IPS-18c (cell line): ENCODE measurements around the gene TMEM234.

ENCODE experiments used
- H3K4me3 ChIP-seq: 2 replicates; pipeline ENCODE4 v1.7.0; 2013; ENCODE audit warnings: low read depth, mild to moderate bottlenecking, low read length, moderate library complexity; ENCODE audit not compliant: insufficient read depth
- H3K9me3 ChIP-seq: one replicate; pipeline ENCODE4 v1.6.1; 2013; ENCODE audit warnings: mild to moderate bottlenecking, low read length, moderate library complexity; ENCODE audit not compliant: control insufficient read depth, insufficient read depth

Gene TMEM234

DNA sequence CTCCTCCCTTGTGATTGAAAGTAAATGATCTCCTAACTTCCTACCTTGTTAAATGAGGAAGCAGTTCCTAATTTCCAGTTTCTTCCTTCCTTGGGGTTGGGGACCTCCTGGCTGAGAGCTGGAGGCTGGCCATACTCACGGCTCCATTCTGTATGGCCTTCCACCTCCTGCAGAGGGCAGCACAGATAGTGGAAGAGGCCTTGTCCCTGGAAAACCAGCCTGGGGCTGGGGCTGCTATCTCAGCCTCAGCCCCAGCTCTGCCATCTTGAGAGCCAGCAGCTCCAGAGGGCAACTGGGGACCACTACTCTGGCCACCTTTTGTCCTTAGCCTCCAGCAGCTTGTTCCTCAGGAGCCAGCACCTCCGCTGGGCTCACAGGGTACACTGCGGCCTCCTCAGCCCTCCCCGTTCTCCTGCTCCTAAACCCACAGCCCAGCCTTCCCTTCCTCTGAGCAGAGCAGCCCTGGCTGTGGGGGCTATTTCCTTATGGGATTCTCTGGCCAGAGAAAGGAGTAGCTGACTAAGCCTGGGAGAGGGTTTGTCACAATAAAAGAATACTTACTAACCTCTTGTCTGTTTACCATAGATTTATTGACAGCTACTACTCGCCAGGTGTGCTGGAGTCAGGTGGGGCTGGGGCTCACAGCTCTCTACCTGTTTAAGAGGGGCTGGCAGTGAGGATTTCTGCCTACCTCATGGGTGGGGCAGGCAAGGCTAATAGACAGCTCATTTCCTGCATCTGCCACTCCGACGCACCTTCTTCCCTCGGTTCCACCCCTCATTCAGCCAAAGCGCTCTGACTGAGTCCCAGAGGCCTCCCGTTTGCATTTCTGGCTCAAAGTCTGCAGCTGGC is 6.3 kb downstream of the TMEM234 start:
- no peaks in the 10 kb centered on the region for H3K9me3 ChIP-seq

DNA sequence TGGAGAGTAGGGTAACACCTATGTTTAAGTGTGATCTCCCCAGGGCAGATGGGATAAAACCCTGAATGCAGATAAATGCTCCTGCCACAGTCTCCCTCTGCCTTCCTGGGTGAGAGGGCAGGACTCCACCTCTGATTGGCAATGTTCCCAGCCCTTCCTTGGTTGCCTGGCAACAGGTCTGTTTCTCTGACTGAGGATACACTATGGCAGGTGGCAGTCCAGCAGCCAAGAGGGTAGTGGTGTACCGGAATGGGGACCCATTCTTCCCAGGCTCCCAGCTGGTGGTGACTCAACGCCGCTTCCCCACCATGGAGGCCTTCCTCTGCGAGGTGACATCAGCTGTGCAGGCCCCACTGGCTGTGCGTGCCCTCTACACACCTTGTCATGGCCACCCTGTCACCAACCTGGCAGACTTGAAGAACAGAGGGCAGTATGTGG is 13.2 kb downstream of the TMEM234 start, which contains the start of gene DCDC2B:
DCDC2B (plus strand) TSS at position 199 of the 438 bp plus-strand sequence; CDS start at position 204, 5 bp downstream.
- H3K4me3 ChIP-seq: no peak within 1 kb of the TSS
- no peaks in the 10 kb centered on the region for H3K9me3 ChIP-seq

More for the DNA sequence above, 6.3 kb downstream of the TMEM234 start:
- no peak overlapping the region for H3K4me3 ChIP-seq

DNA sequence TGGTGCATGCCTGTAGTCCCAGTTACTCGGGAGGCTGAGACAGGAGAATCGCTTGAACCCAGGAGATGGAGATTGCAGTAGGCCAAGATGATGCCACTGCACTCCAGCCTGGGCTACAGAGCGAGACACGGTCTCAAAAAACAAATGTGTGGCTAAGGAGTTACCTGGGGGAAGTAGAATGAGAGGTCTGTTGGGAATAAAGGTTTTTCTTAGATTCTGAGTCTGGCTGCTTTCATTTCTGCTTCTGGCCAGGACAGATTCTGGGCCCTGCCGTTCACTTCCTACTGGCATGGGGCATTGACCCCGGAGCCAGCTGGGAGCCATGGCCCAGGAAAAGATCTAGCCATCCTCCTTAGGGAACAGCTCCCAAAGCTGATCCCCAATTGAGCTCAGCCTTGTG is 13.7 kb downstream of the TMEM234 start:
- H3K9me3 ChIP-seq: no peaks in the 10 kb centered on the region

DNA sequence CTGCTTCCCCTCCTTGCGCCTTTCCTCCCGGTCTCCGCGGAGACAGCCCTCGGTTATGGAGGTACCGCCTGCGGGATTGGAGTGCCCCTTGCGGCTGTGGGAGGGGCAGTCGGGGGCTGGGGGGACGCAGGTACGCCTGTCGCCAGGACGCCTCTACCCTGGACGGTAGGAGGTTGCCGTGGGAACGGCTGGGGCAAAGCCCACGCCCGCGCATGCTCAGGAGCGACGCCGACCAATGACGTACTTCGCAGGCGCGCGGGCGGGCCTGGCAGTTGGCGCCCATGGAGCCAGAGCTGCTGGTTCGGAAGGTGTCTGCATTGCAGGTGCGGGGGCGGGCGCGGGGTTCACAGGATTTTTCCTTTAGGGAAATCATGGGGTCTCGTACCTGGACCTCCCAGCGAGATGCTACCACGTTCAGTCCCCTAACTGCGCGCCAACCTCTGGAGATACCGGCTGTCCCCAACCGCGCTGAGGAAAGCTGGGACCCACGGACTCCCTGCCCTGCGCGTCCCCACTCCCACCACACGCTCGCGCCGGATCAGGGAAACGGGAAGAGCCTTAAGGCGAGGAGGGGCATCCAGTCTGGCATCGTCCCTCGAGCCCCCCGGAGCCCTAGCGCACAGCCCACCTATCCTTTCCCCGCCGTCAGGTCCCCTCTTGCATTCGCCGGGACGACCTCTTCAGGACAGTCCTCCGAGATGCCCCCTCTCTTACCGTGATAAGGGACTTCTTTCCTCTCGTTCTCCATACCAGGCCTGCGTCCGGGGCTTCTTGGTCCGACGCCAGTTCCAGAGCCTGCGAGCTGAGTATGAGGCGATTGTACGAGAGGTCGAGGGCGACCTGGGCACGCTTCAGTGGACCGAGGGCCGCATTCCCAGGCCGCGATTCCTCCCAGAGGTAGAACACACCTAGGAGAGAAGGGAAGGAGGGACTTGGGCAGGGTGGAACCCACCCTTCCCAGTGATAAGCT is 16.5 kb downstream of the TMEM234 start, which contains the start of gene IQCC:
IQCC (plus strand) TSS at position 271 of the 970 bp plus-strand sequence; CDS start at position 282, 11 bp downstream.
- peak within 1 kb of the TSS; percentile 92 for H3K4me3 ChIP-seq
- no peaks in the 10 kb centered on the region for H3K9me3 ChIP-seq

More for the DNA sequence above, 13.7 kb downstream of the TMEM234 start:
- H3K4me3 ChIP-seq: no peak overlapping the region

DNA sequence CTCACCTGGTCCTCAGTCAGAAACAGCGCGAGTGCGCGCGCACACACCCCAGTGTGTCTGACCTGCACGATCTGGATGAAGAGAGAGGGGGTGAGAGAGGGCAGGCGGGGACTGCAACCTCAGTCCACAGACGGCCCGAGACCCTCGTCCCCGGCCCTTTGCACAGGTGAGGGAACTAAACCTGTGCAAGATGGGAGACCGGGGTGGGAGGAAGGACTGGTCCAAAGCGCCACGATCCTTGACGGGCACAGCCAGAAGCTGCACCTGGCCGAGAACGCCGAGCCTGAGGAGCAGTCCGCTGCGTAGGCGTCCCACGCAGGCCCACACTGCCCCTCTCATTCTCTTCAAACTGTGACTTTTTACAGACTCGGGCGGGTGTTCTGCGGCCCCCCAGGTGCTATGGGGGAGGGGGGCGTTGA is 17.2 kb downstream of the TMEM234 start:
- peak overlapping the region; percentile 92 for H3K4me3 ChIP-seq
- H3K9me3 ChIP-seq: no peaks in the 10 kb centered on the region

DNA sequence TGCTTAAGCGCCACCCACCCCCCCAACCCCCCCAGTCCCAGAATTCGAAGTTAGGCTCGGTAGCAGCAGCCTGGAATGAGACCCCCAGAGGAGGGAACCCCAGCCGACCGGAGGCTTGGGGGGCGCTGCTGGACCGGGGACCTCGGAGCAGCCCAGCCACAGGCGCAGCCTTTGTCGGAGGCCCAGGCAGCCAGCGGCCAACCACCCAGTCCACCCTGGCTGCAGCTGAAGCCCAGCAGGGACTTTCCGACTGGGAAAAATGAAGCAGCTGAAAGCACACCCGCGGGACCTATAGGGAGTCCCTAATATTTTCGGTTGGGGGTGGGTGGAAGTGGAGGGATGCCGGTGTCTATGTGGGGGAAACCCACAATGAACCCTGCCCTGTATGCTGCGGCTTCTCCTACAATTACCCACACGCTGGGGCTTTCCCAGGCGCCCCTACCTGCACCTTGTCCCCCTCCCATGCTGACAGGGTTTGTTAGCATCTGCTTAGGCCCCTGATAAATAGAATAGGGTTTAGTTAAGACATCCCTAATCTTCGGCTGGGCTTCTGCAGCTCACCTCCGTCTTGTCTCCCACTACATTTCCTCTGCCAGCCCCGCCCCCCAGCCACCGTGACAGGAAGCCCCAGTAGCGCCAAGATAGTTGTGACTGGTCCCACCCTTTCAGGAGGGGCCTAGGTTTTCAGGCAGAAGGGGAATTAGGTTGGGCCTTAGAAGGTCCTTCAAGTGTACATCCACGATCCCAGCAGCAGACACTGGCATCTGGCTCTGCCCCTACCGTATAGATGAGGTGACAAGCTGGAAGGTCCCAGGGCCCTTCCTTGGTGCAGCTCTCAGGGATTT is 20.9 kb downstream of the TMEM234 start:
- peak overlapping the region; percentile 55 for H3K4me3 ChIP-seq

DNA sequence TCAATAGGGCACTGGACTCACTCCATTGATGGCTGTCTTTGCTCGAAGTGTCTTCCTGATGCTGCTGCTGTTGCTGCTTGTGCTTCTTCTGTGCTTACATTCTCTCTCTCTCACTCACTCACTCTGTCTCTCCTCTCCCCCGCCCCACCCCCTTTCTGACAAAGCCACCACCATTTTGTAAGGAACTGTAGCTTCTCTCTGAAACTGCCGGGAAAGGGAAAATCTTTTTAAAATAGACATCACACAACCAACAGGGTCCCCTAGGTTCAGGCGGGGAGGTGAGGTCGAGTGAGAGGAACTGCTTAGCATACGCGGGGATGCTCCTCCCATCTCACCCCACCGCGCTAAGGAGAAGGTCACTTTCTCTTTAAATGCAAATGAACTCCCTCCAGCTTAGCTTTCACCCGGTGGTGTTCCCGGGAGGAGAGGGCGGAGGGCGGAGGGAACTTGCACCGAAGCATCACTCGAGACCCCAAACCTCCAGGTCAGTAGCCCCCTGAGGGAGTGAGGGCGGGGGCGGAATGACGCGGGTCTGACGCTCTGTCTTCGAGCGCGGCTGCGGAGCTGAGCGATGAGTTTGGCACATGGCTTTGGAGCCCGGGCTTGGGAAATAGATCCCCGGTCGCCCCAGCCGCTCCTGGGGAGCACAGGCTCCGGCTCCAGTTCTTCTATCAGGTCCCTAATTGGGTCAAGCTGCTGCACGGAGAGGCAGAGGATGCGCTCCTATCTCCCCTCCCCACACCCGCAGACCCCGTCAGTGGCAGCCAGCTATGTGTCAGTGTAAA is 21.7 kb downstream of the TMEM234 start, which contains the start of gene CCDC28B:
CCDC28B (plus strand) TSS at position 370 of the 785 bp plus-strand sequence. CDS start 1,341 bp downstream, outside the sequence.
- no peaks in the 10 kb centered on the region for H3K9me3 ChIP-seq
- H3K4me3 ChIP-seq: peak within 1 kb of the TSS; percentile 55

More for the DNA sequence above, 20.9 kb downstream of the TMEM234 start:
- no peaks in the 10 kb centered on the region for H3K9me3 ChIP-seq

DNA sequence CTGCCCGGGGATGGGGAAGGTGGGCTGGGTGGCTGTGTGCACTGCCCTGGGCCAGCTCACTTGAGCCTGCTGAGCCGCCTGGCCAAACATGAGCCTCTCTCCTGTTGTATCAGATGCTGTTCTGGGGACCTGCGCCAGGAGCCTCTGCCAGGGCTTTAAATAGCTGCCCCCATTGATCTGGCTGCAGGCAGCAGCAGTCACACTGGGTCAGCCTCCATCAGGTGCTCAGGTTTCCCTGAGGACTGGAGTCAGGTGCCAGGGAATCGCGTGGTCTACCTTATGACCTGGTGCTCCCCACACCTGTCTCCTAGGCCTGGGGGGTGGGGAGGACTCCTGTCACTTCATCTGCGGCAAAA is 22.5 kb downstream of the TMEM234 start:
- H3K4me3 ChIP-seq: peak overlapping the region; percentile 34; the same call in 1 of the 2 replicates

DNA sequence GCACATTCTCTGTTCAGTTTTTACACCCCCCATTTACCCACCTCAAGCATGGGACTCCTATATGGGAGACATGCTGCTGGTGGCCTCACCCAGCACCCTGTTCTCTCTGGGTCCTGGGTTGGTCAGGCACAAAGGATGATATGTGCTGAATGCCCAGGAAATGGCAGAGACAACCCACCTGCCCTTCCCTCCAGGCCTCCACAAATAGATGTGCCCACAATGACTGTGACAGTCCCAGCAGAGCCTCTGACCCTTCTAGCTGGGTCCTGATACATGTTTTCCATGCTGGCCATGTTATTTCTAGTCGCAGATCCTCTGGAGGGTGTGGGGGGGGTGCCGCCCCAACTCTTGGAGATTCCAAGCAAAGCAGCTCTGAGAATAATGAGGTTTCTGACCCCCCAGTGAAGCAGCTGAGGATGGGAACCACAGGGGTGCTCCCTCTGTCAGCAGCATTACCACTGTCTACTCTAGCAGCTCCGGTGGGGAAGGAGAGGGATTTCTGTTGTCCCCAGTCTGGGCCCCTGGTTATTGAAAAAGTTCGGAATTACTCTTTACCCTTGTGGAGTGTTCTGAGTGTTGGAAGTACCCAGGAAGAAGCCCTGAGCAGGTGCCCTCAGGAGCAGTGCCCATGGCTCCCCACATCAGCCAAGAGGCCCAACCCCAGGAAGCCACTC is 23.0 kb downstream of the TMEM234 start:
- Histone ChIP-seq H3K4me3 (0 out of 2 replicates have a peak overlapping the region, but pooled peaks have one; percentile 34), H3K9me3 (no peaks in the 10 kb centered on the region)

More for the DNA sequence above, 22.5 kb downstream of the TMEM234 start:
- H3K9me3 ChIP-seq: no peaks in the 10 kb centered on the region

DNA sequence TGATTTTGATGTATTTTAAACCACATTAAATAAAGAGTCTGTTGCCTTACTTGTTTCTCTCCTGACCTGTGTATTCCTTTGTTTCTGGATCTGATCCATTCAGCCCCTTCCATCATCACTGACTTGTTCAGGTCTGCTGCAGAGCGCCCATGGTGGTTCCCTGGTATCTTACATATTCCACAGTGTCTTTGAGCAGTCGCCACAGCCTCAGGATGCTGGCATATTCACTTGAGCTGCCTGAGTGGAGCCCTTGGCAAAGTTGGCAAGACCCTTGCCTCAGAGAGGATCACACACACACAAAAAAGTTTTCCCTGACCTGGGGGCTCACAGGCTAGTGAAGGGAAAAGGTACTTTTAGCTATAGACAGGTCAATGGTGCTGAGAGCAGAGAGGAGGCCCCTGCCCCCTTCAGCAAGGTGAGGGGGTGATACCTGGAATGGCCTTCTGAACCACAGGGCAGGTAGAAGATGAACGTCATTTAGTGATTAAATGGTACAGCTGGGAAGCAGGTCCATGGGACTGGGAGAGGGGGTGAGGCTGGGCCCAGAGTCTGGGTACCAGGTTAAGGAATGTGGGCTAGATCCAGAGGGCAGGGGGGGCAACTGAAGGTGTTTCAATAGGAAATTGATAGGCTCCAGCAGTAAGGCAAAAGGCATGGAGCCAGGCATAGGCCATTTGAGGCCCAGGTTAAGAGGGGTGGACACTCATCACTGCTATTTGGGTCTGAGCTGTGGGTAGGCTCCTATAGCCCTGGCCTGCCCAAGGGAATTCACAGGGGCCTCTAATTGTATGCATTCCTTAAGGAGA is 23.7 kb downstream of the TMEM234 start:
- no peaks in the 10 kb centered on the region for H3K9me3 ChIP-seq

DNA sequence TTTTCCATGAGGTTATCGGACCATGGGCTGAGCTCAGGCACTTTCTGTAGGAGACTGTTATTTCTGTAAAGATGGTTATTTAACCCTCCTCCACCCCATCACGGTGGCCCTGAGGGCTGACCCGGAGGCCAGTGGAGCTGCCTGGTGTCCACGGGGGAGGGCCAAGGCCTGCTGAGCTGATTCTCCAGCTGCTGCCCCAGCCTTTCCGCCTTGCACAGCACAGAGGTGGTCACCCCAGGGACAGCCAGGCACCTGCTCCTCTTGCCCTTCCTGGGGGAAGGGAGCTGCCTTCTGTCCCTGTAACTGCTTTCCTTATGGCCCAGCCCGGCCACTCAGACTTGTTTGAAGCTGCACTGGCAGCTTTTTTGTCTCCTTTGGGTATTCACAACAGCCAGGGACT is 24.3 kb downstream of the TMEM234 start:
- H3K9me3 ChIP-seq: no peaks in the 10 kb centered on the region
- H3K4me3 ChIP-seq: no peak overlapping the region

More for the DNA sequence above, 23.7 kb downstream of the TMEM234 start:
- no peak overlapping the region for H3K4me3 ChIP-seq

DNA sequence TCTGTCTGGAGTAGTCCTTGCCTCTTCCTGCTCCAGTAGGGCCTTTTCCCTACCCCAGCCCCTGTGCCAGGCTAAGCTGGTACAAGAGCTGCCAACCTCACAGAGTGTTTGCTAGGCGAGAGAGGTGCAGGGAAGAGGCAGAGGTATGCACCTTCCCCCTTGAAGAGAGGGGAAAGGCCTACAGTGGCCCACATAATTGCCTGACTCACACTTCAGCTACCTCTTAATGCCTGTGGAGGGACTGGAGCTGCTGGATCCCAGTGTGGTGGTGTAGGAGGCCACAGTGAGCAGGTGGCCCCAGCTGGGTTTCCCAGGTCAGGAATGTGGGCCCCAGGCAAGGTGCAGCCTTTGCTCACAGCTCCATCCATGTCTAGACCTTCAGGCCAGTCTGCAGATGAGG is 25.1 kb downstream of the TMEM234 start:
- H3K9me3 ChIP-seq: no peaks in the 10 kb centered on the region

DNA sequence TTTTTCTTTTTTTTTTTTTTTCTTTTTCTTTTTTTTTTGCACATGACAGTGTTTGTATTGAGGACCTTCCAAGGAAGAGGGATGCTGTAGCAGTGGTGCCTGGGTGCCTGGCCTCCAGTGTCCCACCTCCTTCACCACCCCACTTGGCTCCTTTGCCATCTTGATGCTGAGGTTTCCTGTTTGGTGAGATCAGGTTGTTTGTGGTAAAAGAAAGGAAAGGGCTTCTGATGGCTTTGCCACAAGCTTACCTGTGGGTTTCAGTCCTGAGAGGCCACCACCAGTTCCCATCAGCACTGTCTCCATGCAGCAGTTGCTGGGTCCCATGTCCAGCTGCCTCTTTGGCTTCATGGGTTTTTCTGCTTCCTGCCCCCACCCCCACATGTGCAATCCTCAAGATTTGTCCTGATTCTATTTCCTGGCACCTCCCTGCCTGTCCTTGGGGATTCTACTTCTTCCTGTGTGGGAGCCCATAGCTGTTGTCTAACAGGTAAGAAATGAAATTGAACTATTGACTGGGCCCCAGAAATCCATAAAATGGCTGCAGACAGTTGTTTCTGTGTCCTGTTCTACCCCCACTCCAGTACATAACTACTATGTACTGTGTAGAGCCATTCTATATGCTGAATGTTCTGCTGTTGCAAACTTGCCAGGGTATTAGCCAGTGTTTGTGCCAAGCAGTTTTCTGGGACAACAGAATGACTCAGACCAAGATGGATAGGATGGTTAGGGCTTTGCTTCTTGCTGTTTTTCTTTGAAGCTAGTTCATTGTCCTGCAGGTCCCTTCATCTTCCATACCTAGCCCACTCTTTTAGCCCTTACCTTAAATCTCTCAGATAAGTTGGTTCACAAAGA is 26.0 kb downstream of the TMEM234 start:
- Histone ChIP-seq H3K9me3 (no peaks in the 10 kb centered on the region), H3K4me3 (no peak overlapping the region)

More for the DNA sequence above, 25.1 kb downstream of the TMEM234 start:
- no peak overlapping the region for H3K4me3 ChIP-seq

DNA sequence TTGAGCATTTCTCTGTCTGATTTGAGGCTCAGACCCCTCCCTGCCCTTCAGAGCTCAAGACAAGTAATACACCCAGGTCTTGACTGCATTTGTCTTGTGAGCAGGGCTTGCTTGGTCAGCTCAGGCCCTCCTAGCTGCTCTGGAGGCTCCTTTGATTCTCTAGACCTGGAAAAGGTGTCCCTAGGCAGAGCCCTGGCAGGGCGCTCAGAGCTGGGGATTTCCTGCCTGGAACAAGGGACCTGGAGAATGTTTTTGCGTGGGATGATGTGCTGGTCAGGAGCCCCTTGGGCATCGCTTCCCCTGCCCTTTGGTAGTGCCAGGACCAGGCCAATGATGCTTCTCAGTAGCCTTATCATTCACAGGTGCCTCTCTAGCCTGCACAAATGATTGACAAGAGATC is 26.6 kb downstream of the TMEM234 start:
- Histone ChIP-seq H3K9me3 (no peaks in the 10 kb centered on the region), H3K4me3 (no peak overlapping the region)
